HepG2 (cell line): ENCODE data around the gene EFNA3. TPM values are rescaled to one million over a fixed set of nuclear protein-coding genes. Genes with fewer than 3 reads are reported as not detected.

Source experiments
- ATF7-NPFF ChIP-seq: sonication (generic); formaldehyde crosslinking; IDR thresholded peaks from 2 replicates; pipeline ENCODE4 v1.8.1; 2023; ENCODE audit warnings: mild to moderate bottlenecking, low read depth, missing genetic modification reagents, moderate library complexity
- ETV6 ChIP-seq: sonication (generic); formaldehyde crosslinking; conservative IDR thresholded peaks from 2 replicates; pipeline ENCODE4 v1.4.0; 2020; ENCODE audit warnings: missing genetic modification reagents
- KDM6A ChIP-seq: IDR thresholded peaks from 2 replicates; pipeline ENCODE4 v1.6.1; 2016; ENCODE audit warnings: low read depth
- KLF12 ChIP-seq: sonication (generic); formaldehyde crosslinking; IDR thresholded peaks from 2 replicates; pipeline ENCODE4 v1.4.0; 2020; ENCODE audit warnings: missing genetic modification reagents, borderline replicate concordance
- KLF16 ChIP-seq, 2 experiments: sonication (generic) in 1 of 2; formaldehyde crosslinking in 1 of 2; IDR thresholded peaks; 2 replicates each; pipeline versions ENCODE4 v1.6.1 to v1.8.0; 2016 to 2023; ENCODE audit warnings: missing genetic modification reagents in 2 of 2, missing compliant biosample characterization in 1 of 2
- MAZ ChIP-seq, 2 experiments: sonication (generic) in 1 of 2; formaldehyde crosslinking in 1 of 2; IDR thresholded peaks; 2 replicates each; pipeline versions ENCODE4 v1.5.0 to v1.6.1; 2012 to 2020; ENCODE audit warnings: low read depth in 2 of 2, mild to moderate bottlenecking in 2 of 2, borderline replicate concordance in 1 of 2, improper control_type of control experiment in 1 of 2, low read length in 1 of 2, missing genetic modification reagents in 1 of 2, moderate library complexity in 1 of 2
- MIXL1 ChIP-seq: IDR thresholded peaks from 2 replicates; pipeline ENCODE4 v1.6.1; 2016
- NKX3-1 ChIP-seq: sonication (generic); formaldehyde crosslinking; IDR thresholded peaks from 2 replicates; pipeline ENCODE4 v1.5.0; 2020; ENCODE audit warnings: missing genetic modification reagents
- NR2F2 ChIP-seq: IDR thresholded peaks from 2 replicates; pipeline ENCODE4 v1.6.1; 2012; ENCODE audit warnings: low read depth, inconsistent platforms, borderline replicate concordance
- PHF21A ChIP-seq: sonication (generic); formaldehyde crosslinking; IDR thresholded peaks from 2 replicates; pipeline ENCODE4 v1.5.0; 2020; ENCODE audit warnings: mild to moderate bottlenecking, missing genetic modification reagents
- RNF219 ChIP-seq: sonication (generic); formaldehyde crosslinking; IDR thresholded peaks from 2 replicates; pipeline ENCODE4 v1.5.0; 2020; ENCODE audit warnings: mild to moderate bottlenecking, missing genetic modification reagents
- SAFB2 ChIP-seq: sonication (generic); formaldehyde crosslinking; IDR thresholded peaks from 2 replicates; pipeline ENCODE4 v1.5.1; 2020; ENCODE audit warnings: missing genetic modification reagents, low read depth, mild to moderate bottlenecking, borderline replicate concordance
- SRY ChIP-seq: sonication (generic); formaldehyde crosslinking; IDR thresholded peaks from 2 replicates; pipeline ENCODE4 v1.8.0; 2022; ENCODE audit warnings: mild to moderate bottlenecking, missing genetic modification reagents
- THAP7 ChIP-seq: sonication (generic); formaldehyde crosslinking; IDR thresholded peaks from 2 replicates; pipeline ENCODE4 v1.8.1; 2023; ENCODE audit warnings: mild to moderate bottlenecking, missing genetic modification reagents
- ZC3H13 ChIP-seq: sonication (generic); formaldehyde crosslinking; IDR thresholded peaks from 2 replicates; pipeline ENCODE4 v1.8.1; 2023; ENCODE audit warnings: mild to moderate bottlenecking, missing genetic modification reagents, moderate library complexity
- ZFP37 ChIP-seq: sonication (generic); formaldehyde crosslinking; IDR thresholded peaks from 2 replicates; pipeline ENCODE4 v1.4.0; 2020; ENCODE audit warnings: missing genetic modification reagents, borderline replicate concordance
- ZMAT3 ChIP-seq: sonication (generic); formaldehyde crosslinking; conservative IDR thresholded peaks from 2 replicates; pipeline ENCODE4 v1.7.0; 2021; ENCODE audit warnings: missing genetic modification reagents
- ZNF143 ChIP-seq: sonication (generic); formaldehyde crosslinking; IDR thresholded peaks from 2 replicates; pipeline ENCODE4 v1.4.0; 2020; ENCODE audit warnings: missing genetic modification reagents
- ZNF253 ChIP-seq: sonication (generic); formaldehyde crosslinking; IDR thresholded peaks from 2 replicates; pipeline ENCODE4 v1.8.0; 2022; ENCODE audit warnings: mild to moderate bottlenecking, missing genetic modification reagents, borderline replicate concordance
- ZNF441 ChIP-seq: sonication (generic); formaldehyde crosslinking; IDR thresholded peaks from 2 replicates; pipeline ENCODE4 v1.7.0; 2021; ENCODE audit warnings: missing genetic modification reagents, borderline replicate concordance
- ZNF550 ChIP-seq: sonication (generic); formaldehyde crosslinking; IDR thresholded peaks from 2 replicates; pipeline ENCODE4 v1.4.0; 2020; ENCODE audit warnings: mild to moderate bottlenecking, missing genetic modification reagents, borderline replicate concordance
- ZNF615 ChIP-seq: sonication (generic); formaldehyde crosslinking; IDR thresholded peaks from 2 replicates; pipeline ENCODE4 v1.5.0; 2020; ENCODE audit warnings: mild to moderate bottlenecking, missing genetic modification reagents, borderline replicate concordance
- ZNF704 ChIP-seq: sonication (generic); formaldehyde crosslinking; IDR thresholded peaks from 2 replicates; pipeline ENCODE4 v1.8.1; 2023; ENCODE audit warnings: mild to moderate bottlenecking, inconsistent platforms, moderate library complexity, missing genetic modification reagents, borderline replicate concordance
- polyA plus RNA-seq, 8 experiments: library from polyadenylated mRNA; depleted of rRNA in 3 of 8; stranded (reverse) in 7 of 8; unstranded in 1 of 8; fragments of >200 nt; fragmentation: Illumina TruSeq in 4 of 8; extraction: Trizol in 4 of 8; gene quantifications; 2 replicates each; pipeline versions ENCODE4 v1.2.1 to v1.2.3, GENCODE V29; 2011 to 2016; ENCODE audit warnings: low read depth in 4 of 8, missing spikeins in 1 of 8, mixed read lengths in 1 of 8; ENCODE audit not compliant: insufficient read depth in 1 of 8
- total RNA-seq, 5 experiments: library from RNA; depleted of rRNA; stranded (reverse); fragments of >200 nt; fragmentation: Illumina TruSeq; extraction: Trizol; gene quantifications; 2 replicates each; pipeline ENCODE4 v1.2.3, GENCODE V29; 2016; ENCODE audit warnings: low read depth in 1 of 5

Gene EFNA3
- total and polyA plus RNA-seq, 2 of the 13 experiments (the other 11 are each of a cell fraction or from before 2014, with no cell fraction given), result 1.0 to 5.7 TPM

GRCh38 chr1:155127967-155128754 is 49.5 kb downstream of the EFNA3 start (continued):
- no peak for TF ChIP-seq MAZ (IDR thresholded peaks at IDR 0.05; ENCODE audit: borderline replicate concordance, low read depth, low read length)
- TF ChIP-seq MAZ (CRISPR knock-in tag; IDR thresholded peaks at IDR 0.05; ENCODE audit: low read depth), result no peak
- TF ChIP-seq MIXL1 (CRISPR knock-in tag), result peak; percentile 8; the same call in 1 of the 2 replicates
- 0 out of 2 replicates have a peak, but pooled peaks have one; percentile 28 for TF ChIP-seq NKX3-1 (CRISPR knock-in tag)
- TF ChIP-seq SAFB2 (CRISPR knock-in tag), result 0 out of 2 replicates have a peak, but pooled peaks have one; percentile 21
- TF ChIP-seq ZNF704 (CRISPR knock-in tag), result no peak
- TF ChIP-seq KLF16 (CRISPR knock-in tag; IDR thresholded peaks at IDR 0.05), result 0 out of 4 replicates have a peak, but pooled peaks of 1 of the 2 experiments have one; percentile 3
- TF ChIP-seq THAP7 (CRISPR knock-in tag), result peak; percentile 70; the same call in 1 of the 2 replicates
- TF ChIP-seq KLF12 (CRISPR knock-in tag), result 0 out of 2 replicates have a peak, but pooled peaks have one; percentile 2
- peak; percentile 24; the same call in 1 of the 2 replicates for TF ChIP-seq SRY
- TF ChIP-seq PHF21A (CRISPR knock-in tag), result 0 out of 2 replicates have a peak, but pooled peaks have one; percentile 4
- TF ChIP-seq ZFP37 (CRISPR knock-in tag), result peak; percentile 17; the same call in 1 of the 2 replicates
- TF ChIP-seq ZNF615 (CRISPR knock-in tag), result peak; percentile 16; the same call in 1 of the 2 replicates
- TF ChIP-seq KDM6A, result no peak
- 0 out of 2 replicates have a peak, but pooled peaks have one; percentile 9 for TF ChIP-seq ZNF143
- TF ChIP-seq ZNF253 (CRISPR knock-in tag), result peak; percentile 35; the same call in 1 of the 2 replicates
- TF ChIP-seq ZNF550 (CRISPR knock-in tag), result 0 out of 2 replicates have a peak, but pooled peaks have one; percentile 65
- TF ChIP-seq ETV6 (CRISPR knock-in tag), result 0 out of 2 replicates have a peak, but pooled peaks have one; percentile 35
- 0 out of 2 replicates have a peak, but pooled peaks have one; percentile 6 for TF ChIP-seq ZNF441 (CRISPR knock-in tag)
- peak; percentile 20; the same call in 1 of the 2 replicates for TF ChIP-seq ZMAT3 (CRISPR knock-in tag)
- no peak for TF ChIP-seq NR2F2
- TF ChIP-seq RNF219 (CRISPR knock-in tag), result peak; percentile 26; the same call in 1 of the 2 replicates
- TF ChIP-seq ATF7-NPFF (CRISPR knock-in tag), result 0 out of 2 replicates have a peak, but pooled peaks have one; percentile 14
- TF ChIP-seq ZC3H13 (CRISPR knock-in tag), result peak; percentile 64
